GM21576 (cell line): ENCODE measurements around the gene TIMM13.
"Not testable (repeated sequence)": the region's sequence is repeated elsewhere in the genome, so short reads cannot be mapped to it uniquely, and the experiment has no call there.

Source experiments
- ATAC-seq: cut with Tn5 transposase; IDR thresholded peaks from one replicate; pipeline ENCODE4 v1.9.1; 2021; ENCODE audit warnings: mild to moderate bottlenecking, moderate library complexity; ENCODE audit not compliant: unreplicated experiment

The TIMM13 gene

DNA sequence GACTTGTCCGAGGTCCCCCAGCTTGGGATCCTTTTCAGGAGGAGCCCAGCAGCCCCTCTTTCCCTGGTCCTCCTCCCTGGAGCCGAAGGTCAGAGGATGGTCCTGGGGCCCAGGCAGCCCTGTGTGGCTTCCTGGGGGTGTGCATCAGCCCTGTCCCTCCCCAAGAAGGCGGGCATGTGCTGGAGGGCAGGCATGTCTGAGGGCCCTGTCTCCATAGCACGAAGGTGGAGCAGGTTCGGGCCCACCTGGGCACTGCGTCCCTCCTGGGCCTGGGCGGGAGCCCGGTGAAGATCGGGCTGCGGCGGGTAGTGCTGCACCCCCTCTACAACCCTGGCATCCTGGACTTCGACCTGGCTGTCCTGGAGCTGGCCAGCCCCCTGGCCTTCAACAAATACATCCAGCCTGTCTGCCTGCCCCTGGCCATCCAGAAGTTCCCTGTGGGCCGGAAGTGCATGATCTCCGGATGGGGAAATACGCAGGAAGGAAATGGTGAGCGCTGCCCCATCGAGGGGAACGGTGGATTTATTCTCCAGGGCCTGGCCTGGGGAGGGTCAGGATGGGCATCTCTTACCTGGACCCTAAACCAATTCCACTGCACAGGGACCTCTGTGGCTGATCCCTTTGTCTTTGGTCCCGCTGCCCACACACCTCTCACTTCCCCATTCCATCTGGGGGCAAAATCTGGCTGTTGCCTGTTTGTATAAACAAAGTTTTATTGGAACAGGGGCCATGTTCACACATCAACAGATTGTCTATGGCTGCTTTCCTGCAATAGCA is 10.9 kb downstream of the TIMM13 start:
- ATAC-seq = no peak

- no peak for ATAC-seq
Measured at GRCh38 chr19:2415973-2416319, 11.4 kb downstream of the TIMM13 start.

GRCh38 chr19:2415281-2415972 is 12.0 kb downstream of the TIMM13 start:
- ATAC-seq = no peak

DNA sequence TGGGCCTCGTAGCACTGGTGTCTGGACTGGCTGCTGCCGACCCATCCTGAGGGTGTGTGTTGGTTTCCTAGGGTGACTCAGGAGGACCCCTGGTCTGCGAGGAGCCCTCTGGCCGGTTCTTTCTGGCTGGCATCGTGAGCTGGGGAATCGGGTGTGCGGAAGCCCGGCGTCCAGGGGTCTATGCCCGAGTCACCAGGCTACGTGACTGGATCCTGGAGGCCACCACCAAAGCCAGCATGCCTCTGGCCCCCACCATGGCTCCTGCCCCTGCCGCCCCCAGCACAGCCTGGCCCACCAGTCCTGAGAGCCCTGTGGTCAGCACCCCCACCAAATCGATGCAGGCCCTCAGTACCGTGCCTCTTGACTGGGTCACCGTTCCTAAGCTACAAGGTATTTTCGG is 13.8 kb downstream of the TIMM13 start:
- no peak for ATAC-seq

DNA sequence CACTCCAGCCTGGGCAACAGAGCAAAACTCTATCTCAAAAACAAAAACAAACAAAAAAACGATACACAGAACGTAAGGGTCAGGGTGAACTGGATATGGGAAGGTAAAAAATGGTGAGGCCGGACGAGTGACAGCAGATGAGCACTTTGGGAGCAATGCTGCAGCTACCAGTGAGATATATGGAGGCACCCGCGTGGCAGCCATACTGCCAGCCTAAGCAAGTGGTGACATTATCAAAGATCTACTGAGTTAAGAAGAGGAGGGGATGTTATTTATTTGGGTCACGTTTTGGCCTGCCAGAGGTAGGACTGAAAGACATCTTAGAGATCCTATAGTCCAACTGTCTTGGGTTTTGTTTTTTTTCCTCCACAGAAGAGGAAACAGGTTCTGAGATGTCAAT is 14.2 kb downstream of the TIMM13 start:
- no peak for ATAC-seq

DNA sequence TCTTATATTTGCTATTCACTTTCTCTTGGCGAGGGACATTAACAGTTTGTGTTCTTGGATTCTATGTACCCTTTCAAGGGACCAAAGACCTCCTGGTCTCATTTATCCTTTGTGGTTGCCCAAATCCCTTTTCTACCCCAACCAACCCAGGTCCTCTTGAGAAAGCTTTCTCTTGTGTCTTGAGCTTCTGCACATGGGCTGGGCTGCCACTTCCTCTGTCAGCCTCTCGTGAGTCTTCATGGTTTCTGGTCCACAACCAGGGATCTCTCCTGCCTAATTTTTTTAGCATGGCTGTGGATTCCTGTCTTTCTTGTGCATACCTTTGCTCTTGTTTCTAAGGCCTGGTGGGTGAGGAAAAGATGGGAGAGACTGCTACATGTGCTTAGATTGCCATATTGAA is 14.9 kb downstream of the TIMM13 start:
- no peak for ATAC-seq

GRCh38 chr19:2411709-2412108 is 15.7 kb downstream of the TIMM13 start:
- no peak for ATAC-seq

DNA sequence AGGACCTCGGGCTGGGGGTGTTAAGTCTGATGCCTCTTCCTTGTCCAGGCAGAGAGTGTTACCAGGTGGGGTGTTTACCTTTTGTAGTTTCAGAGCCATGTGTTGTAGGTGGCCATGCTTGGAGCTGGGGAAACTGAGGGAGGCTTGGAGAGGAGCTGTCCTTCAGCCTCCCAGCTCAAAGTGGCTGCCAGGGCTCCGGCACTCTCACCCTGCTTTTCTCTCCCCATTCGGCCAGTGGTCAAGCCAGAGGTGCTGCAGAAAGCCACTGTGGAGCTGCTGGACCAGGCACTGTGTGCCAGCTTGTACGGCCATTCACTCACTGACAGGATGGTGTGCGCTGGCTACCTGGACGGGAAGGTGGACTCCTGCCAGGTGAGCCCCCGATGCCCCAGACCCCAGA is 17.4 kb downstream of the TIMM13 start:
- no peak for ATAC-seq

DNA sequence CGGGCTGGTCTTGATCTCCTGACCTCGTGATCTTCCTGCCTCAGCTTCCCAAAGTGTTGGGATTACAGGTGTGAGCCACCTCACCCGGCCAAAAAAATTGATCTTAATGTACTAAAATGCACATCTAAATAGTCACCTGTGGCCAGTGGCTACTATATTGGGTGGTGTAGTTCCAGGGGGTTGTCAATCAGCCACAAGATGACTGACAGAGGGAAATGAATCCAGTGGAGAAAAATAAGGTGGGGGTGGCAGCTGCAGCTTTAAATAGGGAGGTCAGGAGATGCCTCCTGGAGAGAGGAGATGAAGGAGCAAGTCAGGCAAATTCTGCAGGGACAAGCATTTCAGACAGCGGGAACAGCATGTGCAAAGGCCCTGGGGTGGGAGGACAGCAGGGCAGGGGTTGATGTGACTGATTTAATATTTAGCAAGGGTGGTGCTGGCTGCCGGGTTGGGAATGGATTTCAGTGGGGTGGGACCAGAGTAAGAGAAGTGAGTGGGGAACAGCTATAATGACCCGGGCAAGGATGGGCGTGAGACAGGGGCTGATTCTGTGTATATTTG is 18.0 kb downstream of the TIMM13 start:
- no peak for ATAC-seq

GRCh38 chr19:2408247-2408646 is 19.1 kb downstream of the TIMM13 start:
- no peak for ATAC-seq

DNA sequence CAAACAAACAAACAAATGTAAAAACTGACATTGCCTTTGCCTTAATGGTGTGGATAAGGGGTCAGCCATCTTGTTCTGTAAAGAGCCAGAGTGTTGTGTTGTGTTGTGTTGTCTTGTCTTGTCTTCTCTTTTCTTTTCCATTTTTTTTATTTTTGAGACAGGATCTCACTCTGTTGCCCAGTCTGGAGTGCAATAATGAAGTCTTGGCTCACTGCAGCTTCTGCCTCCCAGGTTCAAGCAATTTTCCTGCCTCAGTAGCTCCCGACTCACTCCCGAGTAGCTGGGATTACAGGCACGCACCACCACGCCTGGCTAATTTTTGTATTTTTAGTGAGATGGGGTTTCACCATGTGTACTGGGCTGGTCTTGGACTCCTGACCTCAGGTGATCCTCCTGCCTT is 27.8 kb downstream of the TIMM13 start:
- no peak for ATAC-seq

GRCh38 chr19:2398735-2399305 is 28.6 kb downstream of the TIMM13 start:
- no peak for ATAC-seq

GRCh38 chr19:2397173-2397572 is 30.2 kb downstream of the TIMM13 start:
- ATAC-seq = not testable (repeated sequence)

- ATAC-seq = not testable (repeated sequence)
Measured at GRCh38 chr19:2395293-2395829, 32.0 kb downstream of the TIMM13 start.

GRCh38 chr19:2394442-2395292 is 32.7 kb downstream of the TIMM13 start:
- ATAC-seq = no peak

DNA sequence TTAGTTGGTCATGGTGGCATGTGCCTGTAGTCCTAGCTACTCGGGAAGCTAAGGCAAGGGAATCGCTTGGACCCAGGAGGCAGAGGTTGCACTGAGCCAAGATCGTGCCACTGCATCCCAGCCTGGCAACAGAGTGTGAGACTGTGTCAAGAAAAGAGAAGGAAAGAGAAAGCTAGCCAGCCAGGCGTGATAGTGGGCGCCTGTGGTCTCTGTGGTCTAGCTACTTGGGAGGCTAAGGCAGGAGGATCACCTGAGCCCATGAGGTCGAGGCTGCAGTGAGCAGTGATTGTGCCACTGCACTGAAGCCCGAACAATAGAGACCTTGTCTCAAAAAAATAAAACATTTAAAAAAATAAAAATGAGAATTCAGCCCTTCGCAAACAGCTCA is 33.3 kb downstream of the TIMM13 start:
- no peak for ATAC-seq

DNA sequence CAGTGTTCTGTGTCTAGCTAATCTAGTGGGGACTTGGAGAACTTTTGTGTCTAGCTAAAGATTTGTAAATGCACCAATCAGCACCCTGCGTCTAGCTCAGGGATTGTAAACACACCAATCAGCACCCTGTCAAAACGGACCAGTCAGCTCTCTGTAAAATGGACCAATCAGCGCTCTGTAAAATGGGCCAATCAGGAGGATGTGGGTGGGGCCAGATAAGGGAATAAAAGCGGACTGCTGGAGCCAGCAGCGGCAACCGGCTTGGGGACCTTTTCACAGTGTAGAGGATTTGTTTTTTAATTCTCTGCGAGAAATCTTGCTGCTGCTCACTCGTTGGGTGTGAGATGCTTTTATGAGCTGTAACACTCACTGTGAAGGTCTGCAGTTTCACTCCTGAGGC is 34.5 kb downstream of the TIMM13 start:
- ATAC-seq = not testable (repeated sequence)

DNA sequence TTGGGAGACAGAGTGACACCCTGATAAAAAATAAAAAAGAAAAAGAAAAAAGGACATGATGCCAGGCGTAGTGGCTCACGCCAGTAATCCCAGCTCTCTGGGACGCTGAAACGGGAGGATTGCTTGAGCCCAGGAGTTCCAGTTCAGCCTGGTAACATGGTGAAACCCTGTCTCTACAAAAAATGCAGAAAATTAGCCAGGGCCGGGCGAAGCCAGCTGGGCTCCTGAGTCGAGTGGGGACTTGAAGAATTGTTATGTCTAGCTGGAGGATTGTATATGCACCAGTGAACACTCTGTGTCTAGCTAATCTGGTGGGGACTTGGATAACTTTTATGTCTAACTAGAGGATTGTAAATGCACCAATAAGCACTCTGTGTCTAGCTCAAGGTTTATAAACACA is 35.0 kb downstream of the TIMM13 start:
- no peak for ATAC-seq

DNA sequence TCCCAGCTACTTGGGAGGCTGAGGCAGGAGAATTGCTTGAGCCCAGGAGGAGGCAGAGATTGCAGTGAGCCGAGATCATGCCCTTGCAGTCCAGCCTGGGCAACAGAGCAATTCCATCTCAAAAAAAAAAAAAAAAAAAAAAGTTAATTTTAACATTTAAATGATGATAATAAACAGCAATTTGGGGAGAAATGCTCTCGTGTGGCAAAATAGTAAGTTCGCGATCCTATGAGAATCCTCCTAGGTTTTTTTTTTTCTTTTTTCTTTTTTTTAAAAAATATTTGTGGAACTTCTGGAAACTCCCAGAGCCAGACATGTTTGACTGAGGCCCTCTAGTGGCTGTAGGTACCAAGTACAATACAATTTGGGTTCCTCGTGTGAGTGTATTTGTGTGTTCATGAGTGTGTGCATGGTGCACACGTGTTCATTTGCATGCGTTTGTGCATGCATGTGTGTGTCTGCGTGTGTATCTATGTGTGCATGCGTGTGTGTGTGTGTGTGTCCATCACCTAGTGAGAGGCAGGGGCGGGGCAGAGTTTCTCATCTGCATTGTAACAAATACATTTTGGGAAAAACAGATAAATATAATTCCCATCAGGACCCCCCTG is 36.2 kb downstream of the TIMM13 start:
- no peak for ATAC-seq

DNA sequence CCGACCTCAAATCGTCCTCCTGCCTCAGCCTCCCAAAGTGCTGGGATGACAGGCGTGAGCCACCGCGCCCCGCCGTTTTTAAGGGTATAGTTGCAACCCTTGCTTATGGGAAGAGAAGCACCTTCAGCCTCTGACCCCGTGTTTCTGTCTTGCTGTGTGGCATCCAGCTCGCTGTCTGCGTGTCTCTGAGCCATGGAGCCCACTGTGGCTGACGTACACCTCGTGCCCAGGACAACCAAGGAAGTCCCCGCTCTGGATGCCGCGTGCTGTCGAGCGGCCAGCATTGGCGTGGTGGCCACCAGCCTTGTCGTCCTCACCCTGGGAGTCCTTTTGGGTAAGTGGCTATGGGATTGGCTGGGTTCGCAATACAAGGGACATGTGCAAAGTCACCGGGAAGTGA is 37.8 kb downstream of the TIMM13 start:
- ATAC-seq = no peak
